Activated naive CD8-positive, alpha-beta T cell (primary cell): ENCODE data around the gene DNM3.

Experiments
- H3K27ac Mint-ChIP-seq: one replicate; pipeline ENCODE4 v1.8.0; 2021; ENCODE audit warnings: mixed read lengths
- H3K27me3 Mint-ChIP-seq: one replicate; pipeline ENCODE4 v1.8.0; 2021; ENCODE audit warnings: mixed read lengths
- H3K36me3 Mint-ChIP-seq: one replicate; pipeline ENCODE4 v1.8.0; 2021; ENCODE audit warnings: mixed read lengths
- H3K4me1 Mint-ChIP-seq: one replicate; pipeline ENCODE4 v1.8.0; 2021; ENCODE audit warnings: low read depth, mixed read lengths
- H3K4me3 Mint-ChIP-seq: one replicate; pipeline ENCODE4 v1.8.0; 2021; ENCODE audit warnings: mild to moderate bottlenecking, mixed read lengths
- H3K9me3 Mint-ChIP-seq: one replicate; pipeline ENCODE4 v1.8.0; 2021; ENCODE audit warnings: low read depth, mixed read lengths

The DNM3 gene

GRCh38 chr1:171943973-171944561, 102.8 kb downstream of the DNM3 start:
- no peaks in the 10 kb centered on the region for H3K27me3 Mint-ChIP-seq
- H3K36me3 Mint-ChIP-seq: no peaks in the 10 kb centered on the region
- no peaks in the 10 kb centered on the region for H3K4me1 Mint-ChIP-seq
- H3K4me3 Mint-ChIP-seq: no peak overlapping the region
- no peaks in the 10 kb centered on the region for H3K9me3 Mint-ChIP-seq
- no peak overlapping the region for H3K27ac Mint-ChIP-seq

- Mint-ChIP-seq H3K4me1 (no peaks in the 10 kb centered on the region), H3K9me3 (no peaks in the 10 kb centered on the region), H3K36me3 (no peaks in the 10 kb centered on the region), H3K27ac (no peak overlapping the region), H3K4me3 (no peak overlapping the region), H3K27me3 (peaks cover 1% of the 10 kb centered on the region)
Observed at GRCh38 chr1:171948511-171948910, 107.2 kb downstream of the DNM3 start.

- Mint-ChIP-seq H3K27ac (no peak overlapping the region), H3K4me3 (no peak overlapping the region), H3K4me1 (no peaks in the 10 kb centered on the region), H3K27me3 (peaks cover 1% of the 10 kb centered on the region), H3K9me3 (no peaks in the 10 kb centered on the region), H3K36me3 (no peaks in the 10 kb centered on the region)
Observed at GRCh38 chr1:171949316-171949715, 108.0 kb downstream of the DNM3 start.

- Mint-ChIP-seq H3K27ac (no peak overlapping the region), H3K27me3 (peaks cover 1% of the 10 kb centered on the region), H3K9me3 (no peaks in the 10 kb centered on the region), H3K4me1 (no peaks in the 10 kb centered on the region), H3K36me3 (peaks cover 2% of the 10 kb centered on the region), H3K4me3 (no peak overlapping the region)
Observed at GRCh38 chr1:171953835-171954234, 112.5 kb downstream of the DNM3 start.

GRCh38 chr1:171954361-171954760, 113.1 kb downstream of the DNM3 start:
- H3K27me3 Mint-ChIP-seq: peaks cover 1% of the 10 kb centered on the region
- no peaks in the 10 kb centered on the region for H3K9me3 Mint-ChIP-seq
- no peaks in the 10 kb centered on the region for H3K4me1 Mint-ChIP-seq
- no peak overlapping the region for H3K27ac Mint-ChIP-seq
- peaks cover 2% of the 10 kb centered on the region for H3K36me3 Mint-ChIP-seq
- no peak overlapping the region for H3K4me3 Mint-ChIP-seq

GRCh38 chr1:171961861-171962260, 120.6 kb downstream of the DNM3 start:
- Mint-ChIP-seq H3K4me3 (no peak overlapping the region), H3K4me1 (peaks cover 3% of the 10 kb centered on the region), H3K27me3 (peaks cover 2% of the 10 kb centered on the region), H3K27ac (no peak overlapping the region), H3K36me3 (no peaks in the 10 kb centered on the region), H3K9me3 (no peaks in the 10 kb centered on the region)

GRCh38 chr1:171963762-171964161, 122.5 kb downstream of the DNM3 start:
- Mint-ChIP-seq H3K27me3 (peaks cover 3% of the 10 kb centered on the region), H3K9me3 (no peaks in the 10 kb centered on the region), H3K4me3 (no peak overlapping the region), H3K4me1 (peaks cover 3% of the 10 kb centered on the region), H3K36me3 (no peaks in the 10 kb centered on the region), H3K27ac (no peak overlapping the region)

- Mint-ChIP-seq H3K36me3 (no peaks in the 10 kb centered on the region), H3K4me3 (no peak overlapping the region), H3K27ac (no peak overlapping the region), H3K4me1 (peaks cover 3% of the 10 kb centered on the region), H3K9me3 (no peaks in the 10 kb centered on the region), H3K27me3 (peaks cover 3% of the 10 kb centered on the region)
Observed at GRCh38 chr1:171965777-171966176, 124.5 kb downstream of the DNM3 start.

- Mint-ChIP-seq H3K4me3 (no peak overlapping the region), H3K4me1 (peaks cover 3% of the 10 kb centered on the region), H3K27ac (no peak overlapping the region), H3K9me3 (no peaks in the 10 kb centered on the region), H3K27me3 (peaks cover 3% of the 10 kb centered on the region), H3K36me3 (no peaks in the 10 kb centered on the region)
Observed at GRCh38 chr1:171966426-171967220, 125.3 kb downstream of the DNM3 start.

GRCh38 chr1:171969226-171969625, 127.9 kb downstream of the DNM3 start:
- H3K27me3 Mint-ChIP-seq: peaks cover 3% of the 10 kb centered on the region
- H3K36me3 Mint-ChIP-seq: no peaks in the 10 kb centered on the region
- no peaks in the 10 kb centered on the region for H3K9me3 Mint-ChIP-seq
- peaks cover 3% of the 10 kb centered on the region for H3K4me1 Mint-ChIP-seq
- H3K27ac Mint-ChIP-seq: no peak overlapping the region
- H3K4me3 Mint-ChIP-seq: no peak overlapping the region

GRCh38 chr1:171969813-171970212, 128.5 kb downstream of the DNM3 start:
- Mint-ChIP-seq H3K27ac (no peak overlapping the region), H3K4me1 (peaks cover 3% of the 10 kb centered on the region), H3K9me3 (no peaks in the 10 kb centered on the region), H3K4me3 (no peak overlapping the region), H3K27me3 (peaks cover 3% of the 10 kb centered on the region), H3K36me3 (no peaks in the 10 kb centered on the region)

- Mint-ChIP-seq H3K36me3 (no peaks in the 10 kb centered on the region), H3K4me1 (no peaks in the 10 kb centered on the region), H3K9me3 (peaks cover 6% of the 10 kb centered on the region), H3K27me3 (peaks cover 2% of the 10 kb centered on the region), H3K4me3 (no peak overlapping the region), H3K27ac (no peak overlapping the region)
Observed at GRCh38 chr1:171972846-171973245, 131.5 kb downstream of the DNM3 start.

GRCh38 chr1:171973421-171973820, 132.1 kb downstream of the DNM3 start:
- Mint-ChIP-seq H3K4me3 (no peak overlapping the region), H3K27me3 (no peaks in the 10 kb centered on the region), H3K4me1 (no peaks in the 10 kb centered on the region), H3K27ac (no peak overlapping the region), H3K36me3 (no peaks in the 10 kb centered on the region), H3K9me3 (peaks cover 6% of the 10 kb centered on the region)

GRCh38 chr1:171981303-171981702, 140.0 kb downstream of the DNM3 start:
- no peaks in the 10 kb centered on the region for H3K9me3 Mint-ChIP-seq
- no peak overlapping the region for H3K27ac Mint-ChIP-seq
- H3K4me1 Mint-ChIP-seq: no peaks in the 10 kb centered on the region
- peaks cover 2% of the 10 kb centered on the region for H3K27me3 Mint-ChIP-seq
- H3K36me3 Mint-ChIP-seq: no peaks in the 10 kb centered on the region
- no peak overlapping the region for H3K4me3 Mint-ChIP-seq

GRCh38 chr1:171983584-171983983, 142.3 kb downstream of the DNM3 start:
- no peaks in the 10 kb centered on the region for H3K36me3 Mint-ChIP-seq
- no peak overlapping the region for H3K27ac Mint-ChIP-seq
- peaks cover 2% of the 10 kb centered on the region for H3K27me3 Mint-ChIP-seq
- no peaks in the 10 kb centered on the region for H3K9me3 Mint-ChIP-seq
- H3K4me3 Mint-ChIP-seq: no peak overlapping the region
- H3K4me1 Mint-ChIP-seq: no peaks in the 10 kb centered on the region

- no peak overlapping the region for H3K27ac Mint-ChIP-seq
Observed at GRCh38 chr1:171984262-171984661, 143.0 kb downstream of the DNM3 start.

More at GRCh38 chr1:171984262-171984661, 143.0 kb downstream of the DNM3 start:
- Mint-ChIP-seq H3K9me3 (no peaks in the 10 kb centered on the region), H3K4me3 (no peak overlapping the region), H3K36me3 (peaks cover 2% of the 10 kb centered on the region), H3K27me3 (peaks cover 2% of the 10 kb centered on the region), H3K4me1 (no peaks in the 10 kb centered on the region)
